Measurements from ENCODE around the gene PMPCA.

- TF ChIP-seq CTCF (IDR thresholded peaks at IDR 0.05; ENCODE audit: low read depth, low read length) (no peak), EZH2phosphoT487 (IDR thresholded peaks at IDR 0.05; ENCODE audit: low read depth) (no peak)
Measured at GRCh38 chr9:136396219-136396515, 14.3 kb upstream of the PMPCA start.

Measured in OCI-LY3 (cell line).